VCaP (cell line): ENCODE measurements around the gene CRACDL.

ENCODE experiments used
- H3K27ac ChIP-seq: fragments of 450-650 bp; 2 replicates; pipeline ENCODE4 v1.5.1; 2017
- TF ChIP-seq, protein P1 (sequence below): fragments of 450-650 bp; conservative IDR thresholded peaks from 2 replicates; pipeline ENCODE4 v1.5.1; 2017; ENCODE audit warnings: mild to moderate bottlenecking, moderate library complexity

Gene CRACDL

DNA sequence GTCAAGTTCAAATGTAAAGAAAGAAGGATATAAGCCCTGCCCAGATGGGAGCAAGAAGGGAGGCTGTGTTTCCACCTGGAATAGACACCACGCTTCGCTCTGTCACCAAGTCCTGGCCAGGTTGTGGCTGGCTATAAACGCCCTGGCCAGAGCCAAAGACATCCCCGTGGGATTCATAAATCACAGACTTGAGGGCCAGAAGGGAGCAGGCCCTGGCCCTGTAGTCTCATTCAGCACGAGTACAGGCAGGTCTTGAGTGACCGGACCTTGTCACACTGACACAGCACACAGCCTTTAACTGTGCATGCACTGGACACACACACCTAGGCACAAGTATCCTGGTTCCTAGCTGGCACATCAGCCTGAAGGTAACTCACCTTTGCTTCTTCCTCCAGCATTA, 110.6 kb downstream of the CRACDL start:
- TF ChIP-seq, protein P1, sequence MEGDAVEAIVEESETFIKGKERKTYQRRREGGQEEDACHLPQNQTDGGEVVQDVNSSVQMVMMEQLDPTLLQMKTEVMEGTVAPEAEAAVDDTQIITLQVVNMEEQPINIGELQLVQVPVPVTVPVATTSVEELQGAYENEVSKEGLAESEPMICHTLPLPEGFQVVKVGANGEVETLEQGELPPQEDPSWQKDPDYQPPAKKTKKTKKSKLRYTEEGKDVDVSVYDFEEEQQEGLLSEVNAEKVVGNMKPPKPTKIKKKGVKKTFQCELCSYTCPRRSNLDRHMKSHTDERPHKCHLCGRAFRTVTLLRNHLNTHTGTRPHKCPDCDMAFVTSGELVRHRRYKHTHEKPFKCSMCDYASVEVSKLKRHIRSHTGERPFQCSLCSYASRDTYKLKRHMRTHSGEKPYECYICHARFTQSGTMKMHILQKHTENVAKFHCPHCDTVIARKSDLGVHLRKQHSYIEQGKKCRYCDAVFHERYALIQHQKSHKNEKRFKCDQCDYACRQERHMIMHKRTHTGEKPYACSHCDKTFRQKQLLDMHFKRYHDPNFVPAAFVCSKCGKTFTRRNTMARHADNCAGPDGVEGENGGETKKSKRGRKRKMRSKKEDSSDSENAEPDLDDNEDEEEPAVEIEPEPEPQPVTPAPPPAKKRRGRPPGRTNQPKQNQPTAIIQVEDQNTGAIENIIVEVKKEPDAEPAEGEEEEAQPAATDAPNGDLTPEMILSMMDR: no peak
- H3K27ac ChIP-seq: no peak overlapping the region

DNA sequence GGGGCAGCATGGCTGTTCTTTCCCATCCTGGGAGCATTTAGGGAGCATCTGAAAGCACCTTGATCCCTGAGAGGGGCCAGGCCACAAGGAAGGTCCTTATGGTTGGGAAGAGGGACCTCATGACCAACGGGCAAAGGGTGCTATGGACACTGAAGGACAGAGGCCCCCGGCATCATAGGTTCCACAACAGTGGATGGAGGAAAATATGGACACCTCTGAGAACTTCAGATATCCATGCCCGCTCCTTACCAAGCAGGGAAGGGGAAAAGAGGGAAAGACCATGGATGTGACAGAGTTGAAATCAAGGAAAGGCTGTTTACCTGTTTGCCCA, 111.0 kb downstream of the CRACDL start:
- no peak overlapping the region for H3K27ac ChIP-seq

GRCh38 chr2:98824256-98825019, 111.6 kb downstream of the CRACDL start:
- TF ChIP-seq, protein P1: no peak
- H3K27ac ChIP-seq: no peak overlapping the region

More for the DNA sequence above, 111.0 kb downstream of the CRACDL start:
- TF ChIP-seq, protein P1: no peak

DNA sequence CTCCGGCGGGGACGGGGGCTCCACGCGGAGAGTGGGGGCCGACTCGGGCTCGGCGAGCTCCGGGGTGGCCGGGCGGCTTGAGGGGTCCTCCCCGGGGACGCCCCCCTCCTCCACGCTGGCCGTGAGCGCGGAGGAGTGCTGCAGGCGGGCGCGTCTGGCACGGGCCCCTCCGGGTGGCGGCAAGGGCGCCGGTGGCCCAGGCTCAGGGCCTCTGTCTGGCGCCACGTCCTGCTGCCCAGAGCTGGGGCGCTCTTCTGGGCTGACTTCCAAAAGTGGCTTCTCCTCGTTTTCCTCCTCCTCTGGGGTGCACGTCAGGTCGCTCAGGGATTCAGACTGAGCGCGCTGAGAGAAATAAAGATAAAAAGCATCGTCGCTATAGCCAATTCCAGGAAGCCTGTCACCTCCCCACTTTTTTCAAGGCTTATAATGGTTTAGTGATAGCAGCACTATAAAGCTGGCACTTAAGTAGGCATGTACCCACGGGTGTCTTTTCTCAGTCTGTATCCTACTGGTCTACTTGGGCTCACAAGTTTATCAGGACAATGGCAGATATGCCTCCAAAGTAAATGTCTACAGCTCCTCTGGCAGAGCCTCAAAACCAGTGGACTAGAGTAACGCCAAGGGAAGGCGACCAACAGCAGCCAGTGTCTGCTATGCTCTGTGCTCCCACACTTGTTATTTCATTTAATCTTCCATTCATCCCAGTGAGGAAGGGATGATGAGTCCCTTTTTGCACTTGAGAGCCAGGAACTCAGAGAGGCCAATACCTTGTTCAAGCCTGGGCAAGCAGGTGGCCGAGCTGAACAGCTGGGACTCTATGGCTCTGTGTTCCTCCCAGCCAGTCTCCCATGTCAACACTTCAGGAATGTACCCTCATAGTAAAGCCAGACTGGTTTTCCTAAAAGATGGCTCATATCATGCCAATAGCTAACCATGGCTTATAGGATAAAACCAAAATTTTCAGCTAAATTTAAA, 112.5 kb downstream of the CRACDL start:
- no peak overlapping the region for H3K27ac ChIP-seq
- TF ChIP-seq, protein P1: no peak

DNA sequence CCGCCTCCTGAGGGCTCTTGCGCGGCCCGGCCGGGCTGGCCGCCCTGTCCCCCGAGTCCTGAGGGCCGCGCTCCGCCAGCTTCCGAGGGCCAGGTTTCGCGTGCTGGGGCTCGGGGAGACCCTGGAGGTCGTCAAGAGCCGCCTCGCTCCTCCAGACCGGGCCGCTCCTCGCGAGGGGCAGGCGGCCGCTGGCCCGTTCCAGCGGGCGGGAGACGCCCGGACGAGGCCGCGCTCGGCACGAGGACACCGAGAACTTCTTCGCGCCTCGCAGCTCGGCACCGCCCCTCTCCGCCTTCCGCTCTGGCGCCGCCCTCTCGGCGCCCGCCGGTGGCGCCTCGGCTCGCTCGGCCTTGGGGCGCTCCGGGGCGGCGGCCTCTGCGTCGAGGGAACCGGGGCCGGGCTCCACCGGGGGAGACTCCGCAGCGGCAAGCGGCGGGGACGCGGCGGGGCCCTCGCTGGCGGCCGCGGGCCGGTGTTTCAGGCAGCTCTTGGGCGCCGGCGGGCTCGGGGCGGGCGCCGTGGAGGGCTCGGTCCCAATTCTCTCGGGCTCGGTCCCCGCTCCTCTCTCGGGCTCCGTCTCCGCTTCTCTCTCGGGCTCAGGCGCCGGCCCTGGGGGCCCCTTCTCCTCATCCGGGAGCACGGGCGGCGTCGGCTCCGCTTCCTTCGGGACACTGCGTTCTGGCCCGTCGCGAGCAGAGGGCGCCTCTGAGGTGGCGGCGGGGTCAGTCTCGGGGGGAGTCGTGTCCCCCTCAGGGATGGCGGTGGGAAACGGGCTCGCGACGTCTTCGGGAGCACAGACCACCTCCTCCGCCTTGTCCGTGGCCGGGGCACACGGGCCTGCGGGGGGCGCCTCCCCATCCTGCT, 113.5 kb downstream of the CRACDL start:
- no peak overlapping the region for H3K27ac ChIP-seq
- TF ChIP-seq, protein P1: no peak

DNA sequence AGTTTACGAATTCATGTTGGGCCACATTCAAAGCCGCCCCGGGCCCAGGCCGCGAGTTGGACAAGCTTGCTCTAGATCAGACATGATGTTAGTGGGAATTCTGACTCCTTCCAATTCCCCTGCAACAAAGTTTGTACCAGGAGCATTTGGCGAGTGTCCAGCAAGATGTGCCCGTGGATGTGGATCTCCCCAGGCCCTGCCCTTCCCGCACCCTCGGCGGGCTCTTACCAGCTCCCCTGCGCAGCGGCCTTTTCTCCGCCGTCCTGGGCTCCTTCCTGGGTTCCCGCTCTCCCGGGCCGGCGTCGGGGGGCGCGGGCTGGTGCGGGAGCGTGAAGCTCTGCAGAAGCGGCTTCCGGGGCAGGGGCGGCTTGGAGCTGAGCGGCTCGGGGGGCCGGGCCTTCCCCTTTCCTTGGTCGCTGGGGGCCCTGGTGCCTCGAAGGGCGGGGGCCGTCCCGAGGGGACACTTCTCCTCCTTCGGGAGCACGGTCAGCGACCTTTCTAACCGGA, 114.3 kb downstream of the CRACDL start:
- H3K27ac ChIP-seq: no peak overlapping the region
- TF ChIP-seq, protein P1: no peak
